ENCODE measurements around the gene HDGFL2.

Gene HDGFL2

DNA sequence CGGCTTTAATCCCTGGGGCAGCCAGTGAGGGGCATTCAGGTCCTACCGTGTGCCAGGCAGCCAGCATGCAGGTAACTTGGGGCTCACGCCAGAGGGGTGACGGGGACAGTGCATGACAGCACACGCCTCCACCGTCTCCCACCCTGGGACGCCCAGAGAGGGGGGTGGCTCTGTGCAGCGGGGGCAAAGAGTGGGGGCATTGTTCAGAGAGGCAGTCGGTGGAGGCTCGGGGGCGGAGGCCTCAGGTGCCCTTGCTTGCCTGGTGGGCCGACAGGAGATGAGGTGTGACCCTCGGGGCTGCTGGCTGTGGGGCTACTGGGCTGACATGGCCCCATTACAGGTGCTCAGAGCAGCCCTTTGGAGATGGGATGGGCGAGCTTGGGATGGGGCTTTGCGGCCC is 27.8 kb downstream of the HDGFL2 start:
- no peak for DNase-seq

DNA sequence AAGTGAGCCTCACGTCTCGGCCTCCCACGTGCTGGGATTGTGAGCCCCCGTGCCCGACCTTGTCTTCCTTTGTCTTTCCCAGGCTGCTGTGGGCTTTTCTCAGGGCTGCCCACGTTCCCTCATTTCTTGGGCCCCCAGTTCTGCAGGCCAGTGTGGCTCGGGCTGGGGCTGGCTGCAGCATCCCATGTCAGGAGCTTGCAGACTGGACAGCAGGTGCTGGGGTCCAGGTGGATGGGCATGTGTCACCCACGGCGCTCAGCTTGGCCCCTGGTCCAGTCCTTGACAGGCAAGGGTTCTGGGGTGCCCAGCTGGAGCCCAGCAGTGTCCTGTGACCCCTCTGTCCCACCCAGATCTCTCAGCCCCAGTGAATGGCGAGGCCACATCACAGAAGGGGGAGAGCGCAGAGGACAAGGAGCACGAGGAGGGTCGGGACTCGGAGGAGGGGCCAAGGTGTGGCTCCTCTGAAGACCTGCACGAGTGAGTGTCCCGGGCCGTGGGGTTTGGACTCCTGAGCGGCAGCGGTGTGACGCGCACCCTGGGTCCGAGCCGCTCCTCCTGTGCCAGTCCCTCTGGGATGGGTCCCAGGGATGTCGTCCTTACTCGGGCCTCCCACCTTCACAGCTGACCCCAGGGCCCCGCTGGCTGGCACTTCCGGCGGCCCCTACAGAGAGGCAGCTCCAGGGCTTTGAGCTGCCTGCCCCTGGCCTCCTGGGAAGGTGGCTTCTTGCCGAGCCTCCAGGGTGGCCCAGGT is 28.9 kb downstream of the HDGFL2 start:
- no peak for DNase-seq

DNA sequence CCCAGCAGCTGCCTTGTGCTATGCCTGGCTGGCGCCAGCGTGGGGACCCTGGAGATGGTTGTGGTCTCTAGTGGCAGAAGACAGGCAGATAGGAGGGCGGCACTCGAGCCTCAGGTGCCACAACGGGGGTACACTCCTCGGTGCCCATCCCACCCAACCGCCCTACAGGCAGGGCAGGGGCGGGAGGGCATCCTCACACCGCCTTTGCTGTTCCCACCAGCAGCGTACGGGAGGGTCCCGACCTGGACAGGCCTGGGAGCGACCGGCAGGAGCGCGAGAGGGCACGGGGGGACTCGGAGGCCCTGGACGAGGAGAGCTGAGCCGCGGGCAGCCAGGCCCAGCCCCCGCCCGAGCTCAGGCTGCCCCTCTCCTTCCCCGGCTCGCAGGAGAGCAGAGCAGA is 29.6 kb downstream of the HDGFL2 start:
- DNase-seq: no peak

DNA sequence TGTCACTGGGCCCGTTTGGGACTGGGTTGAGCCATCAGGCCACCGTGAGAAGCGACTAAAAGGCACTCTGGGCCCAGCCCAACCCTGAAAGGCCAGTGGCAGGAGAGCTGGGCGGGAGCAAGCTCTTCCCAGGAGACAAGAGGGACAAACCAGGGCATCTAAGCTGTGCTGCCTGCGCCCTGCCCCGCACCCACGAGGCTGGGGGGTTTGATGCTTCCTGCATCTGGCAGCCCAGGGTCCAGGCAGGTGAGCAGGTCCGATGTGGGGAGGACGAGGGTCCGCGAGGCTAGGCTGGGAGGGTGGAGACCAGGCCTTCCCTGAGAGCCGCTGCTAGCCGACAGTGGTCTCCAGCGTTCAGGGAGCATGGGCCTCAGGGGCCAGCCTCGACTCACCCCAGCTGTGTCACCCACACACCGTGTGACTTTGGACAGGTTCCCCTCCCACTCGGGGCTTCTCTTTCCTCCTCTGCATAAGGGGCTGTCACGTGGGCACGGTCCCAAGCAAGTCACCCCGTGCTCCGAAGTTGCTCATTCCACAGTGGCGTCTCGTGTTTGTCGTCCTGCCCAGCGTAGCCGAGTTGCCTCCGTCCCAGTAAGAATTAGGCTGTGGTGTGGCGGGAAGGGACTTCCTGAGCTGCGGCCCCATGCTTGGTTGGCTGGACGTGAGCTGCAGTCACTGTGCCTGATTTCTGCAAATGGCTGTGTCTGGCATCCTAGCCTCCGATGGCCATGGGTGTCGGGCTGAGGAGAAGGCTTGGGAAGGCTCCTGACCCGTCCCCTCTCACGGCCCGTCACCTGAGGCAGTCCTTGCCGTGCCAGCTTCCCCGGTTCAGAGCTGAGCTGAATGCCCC is 30.4 kb downstream of the HDGFL2 start:
- no peak for DNase-seq

DNA sequence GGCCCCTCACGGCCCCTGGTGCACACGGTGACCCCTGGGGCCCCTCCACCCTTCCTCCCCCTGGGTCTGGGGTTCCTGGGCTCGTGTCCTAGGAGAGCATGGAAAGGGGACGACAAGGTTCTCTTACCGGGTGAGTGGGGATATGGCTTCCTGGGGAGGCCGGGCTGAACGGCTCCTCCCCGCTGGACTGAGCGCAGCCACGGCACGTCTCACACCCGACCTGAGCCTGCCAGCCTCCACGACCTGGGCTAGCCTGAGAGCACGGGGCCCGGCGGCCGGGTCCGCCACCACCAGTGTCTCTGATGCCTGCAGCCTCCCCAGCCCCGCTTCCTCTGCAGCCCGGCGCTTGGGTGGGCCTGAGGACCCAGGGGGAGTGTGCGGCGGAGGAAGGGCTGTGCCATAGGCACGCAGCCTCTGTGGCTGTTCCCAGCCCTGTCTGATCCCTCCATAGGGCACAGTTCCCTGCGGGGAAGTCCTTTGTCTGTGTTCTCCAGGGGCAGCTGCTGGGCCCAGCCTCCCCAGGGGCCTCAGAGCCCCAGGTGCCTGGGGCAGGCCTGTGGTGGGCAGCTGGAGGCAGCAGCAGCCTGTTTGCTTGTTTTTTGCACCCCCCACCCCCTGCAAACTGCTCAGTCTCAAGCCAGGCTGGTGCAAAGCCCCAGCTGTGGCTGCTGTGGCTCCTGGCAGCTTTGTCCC is 31.2 kb downstream of the HDGFL2 start:
- DNase-seq: no peak

DNA sequence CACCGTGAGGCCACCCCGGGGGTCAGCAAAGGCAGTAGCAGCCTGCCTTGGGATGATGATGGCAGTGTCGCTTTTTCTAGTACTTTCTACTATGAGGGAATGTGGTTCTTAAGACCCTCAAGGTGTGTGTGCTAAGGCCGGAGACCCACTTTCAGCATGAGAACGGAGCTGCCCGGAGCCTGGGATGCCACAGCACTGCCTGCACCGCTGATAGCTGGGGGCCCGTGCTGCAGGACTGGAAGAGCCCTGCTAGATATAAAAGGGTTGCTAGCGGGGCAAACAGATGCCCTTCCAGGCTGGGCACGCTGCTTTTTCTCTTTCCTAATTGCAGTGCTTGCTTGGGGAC is 31.7 kb downstream of the HDGFL2 start:
- DNase-seq: no peak

DNA sequence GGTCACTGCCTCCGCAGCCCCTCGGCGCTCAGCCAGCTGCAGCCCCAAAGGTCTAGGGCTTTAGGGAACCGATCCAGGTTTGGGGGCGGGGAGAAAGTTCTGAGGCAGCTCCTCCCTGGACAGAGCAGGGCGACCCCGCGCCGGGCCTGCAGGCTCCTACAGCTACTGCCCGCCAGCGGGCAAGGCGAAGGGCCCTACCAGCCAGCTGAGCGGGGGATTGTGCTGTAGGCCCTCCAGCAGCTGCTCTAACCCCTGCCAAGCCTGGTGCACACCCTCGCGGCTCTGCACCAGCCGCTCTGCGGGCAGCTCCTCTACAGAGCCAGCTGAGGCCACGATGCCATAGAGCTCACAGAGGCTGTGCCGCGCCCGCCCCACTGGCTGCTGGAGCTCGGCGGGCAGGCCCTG is 32.2 kb downstream of the HDGFL2 start:
- no peak for DNase-seq

DNA sequence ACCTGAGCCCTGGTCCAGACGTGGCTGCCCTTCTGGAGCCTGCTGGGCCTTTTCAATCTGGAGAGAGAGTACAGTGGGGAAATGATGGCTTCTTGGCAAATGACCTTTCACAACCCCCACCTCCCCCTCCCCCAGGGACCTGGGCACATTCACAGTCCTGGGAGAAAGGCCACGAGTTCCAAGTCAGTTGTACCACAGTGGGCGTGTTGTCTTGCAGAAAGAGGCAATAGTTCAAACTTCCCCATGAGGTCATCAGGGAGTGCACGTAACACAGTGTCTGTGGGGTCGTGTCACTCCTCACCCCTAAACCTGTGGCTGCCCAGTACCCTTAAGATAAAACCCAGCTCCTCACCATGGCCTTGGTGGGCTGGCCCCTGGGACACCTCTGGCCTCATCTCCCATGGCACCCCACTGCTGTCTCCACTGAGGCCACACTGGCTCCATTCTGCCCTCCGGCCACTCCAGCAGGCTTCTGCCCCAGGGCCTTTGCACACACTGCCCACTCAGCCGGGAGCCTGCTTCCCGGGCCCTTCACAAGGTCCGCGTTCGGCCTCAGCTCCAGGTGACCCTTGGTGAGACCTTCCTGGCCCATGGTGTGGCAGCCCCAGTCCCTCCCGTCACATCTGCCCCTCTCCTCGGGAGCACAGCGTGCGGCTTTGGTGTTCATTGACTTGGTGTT is 32.9 kb downstream of the HDGFL2 start:
- no peak for DNase-seq

DNA sequence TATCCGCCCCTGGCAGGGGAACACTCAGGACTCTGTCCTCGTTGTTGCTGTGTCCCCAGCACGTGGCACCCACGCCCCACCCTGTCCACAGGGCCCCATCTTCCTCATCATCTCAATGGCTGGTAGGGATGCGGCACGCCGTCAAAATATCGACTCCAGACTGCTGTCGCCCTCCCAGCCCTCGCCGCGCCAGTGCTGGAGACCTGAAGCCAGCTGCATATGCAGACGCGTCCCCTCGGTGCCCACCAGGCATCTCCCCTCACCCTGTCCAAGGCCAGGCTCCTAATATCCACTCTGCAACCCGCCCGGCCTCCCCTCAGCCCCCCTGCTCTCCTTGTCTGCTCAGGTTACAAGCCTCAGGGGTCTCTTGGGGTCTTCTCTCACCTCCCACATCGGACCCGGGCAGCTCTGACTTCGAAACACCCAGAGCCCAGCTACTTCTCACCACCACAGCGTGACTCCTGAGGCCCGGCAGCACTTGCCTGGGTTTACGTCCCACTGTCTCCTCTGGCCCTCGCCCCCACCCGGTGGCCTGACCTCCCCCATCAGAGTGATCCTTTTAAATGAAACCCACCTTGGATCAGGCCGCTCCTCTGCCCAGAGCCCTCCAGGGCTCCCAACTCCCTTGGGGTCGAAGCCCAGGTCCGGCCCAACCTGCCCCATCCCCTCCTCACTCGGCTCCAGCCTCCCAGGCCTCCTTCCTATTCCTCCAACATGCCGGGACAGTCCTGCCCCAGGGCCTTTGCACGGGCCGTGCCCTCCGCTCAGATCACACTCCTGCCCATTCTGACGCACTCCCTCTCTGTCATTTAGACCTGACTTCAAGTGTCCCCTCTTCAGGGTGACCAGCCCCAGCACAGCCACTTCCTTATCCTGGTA is 33.7 kb downstream of the HDGFL2 start:
- no peak for DNase-seq

DNA sequence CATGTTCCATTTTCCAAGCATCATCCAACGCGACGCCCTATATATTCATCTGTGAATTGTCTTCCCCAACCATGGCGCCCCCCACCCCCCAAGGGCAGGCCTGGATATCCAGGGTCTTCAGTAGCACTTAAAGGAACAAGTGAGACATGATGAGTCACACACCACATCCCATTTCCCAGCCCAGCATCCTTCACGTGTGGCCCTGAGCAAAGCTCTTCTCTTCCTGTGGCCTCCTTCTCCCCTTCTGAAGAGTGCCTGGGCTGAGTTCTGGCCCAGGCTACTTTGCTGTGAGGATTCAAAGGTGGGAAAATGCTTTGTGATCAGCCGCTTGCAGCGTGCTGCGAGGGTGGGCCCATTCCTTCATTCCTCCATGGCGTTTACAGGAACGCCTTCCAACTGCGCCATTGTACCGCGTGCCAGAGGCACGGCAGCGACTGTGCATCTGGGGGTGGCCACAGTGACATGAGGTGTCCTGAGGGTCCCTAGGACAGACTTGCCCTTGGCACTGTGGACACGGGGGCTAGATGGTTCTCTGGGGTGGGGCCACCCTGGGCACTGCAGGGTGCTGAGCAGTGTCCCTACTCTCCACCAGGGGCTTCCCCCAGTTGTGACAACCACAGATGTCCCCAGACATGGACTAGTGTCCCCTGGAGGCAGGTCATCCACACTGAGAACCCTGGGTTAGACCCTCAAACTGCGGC is 34.5 kb downstream of the HDGFL2 start:
- DNase-seq: peak; percentile 26 to 28

DNA sequence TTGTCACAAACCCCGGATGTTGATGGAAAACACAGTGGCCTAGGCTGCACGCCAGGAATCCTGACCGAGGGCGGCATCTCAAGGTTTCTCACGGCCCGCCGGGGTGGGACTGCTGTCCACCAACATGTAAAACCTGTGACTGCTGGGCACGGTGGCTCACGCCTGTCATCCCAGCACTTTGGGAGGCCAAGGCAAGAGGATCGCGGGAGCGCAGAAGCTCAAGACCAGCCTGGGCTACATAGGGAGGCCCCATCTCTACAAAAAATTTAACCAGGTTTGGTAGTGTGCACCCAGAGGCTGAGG is 35.0 kb downstream of the HDGFL2 start:
- DNase-seq: no peak

DNA sequence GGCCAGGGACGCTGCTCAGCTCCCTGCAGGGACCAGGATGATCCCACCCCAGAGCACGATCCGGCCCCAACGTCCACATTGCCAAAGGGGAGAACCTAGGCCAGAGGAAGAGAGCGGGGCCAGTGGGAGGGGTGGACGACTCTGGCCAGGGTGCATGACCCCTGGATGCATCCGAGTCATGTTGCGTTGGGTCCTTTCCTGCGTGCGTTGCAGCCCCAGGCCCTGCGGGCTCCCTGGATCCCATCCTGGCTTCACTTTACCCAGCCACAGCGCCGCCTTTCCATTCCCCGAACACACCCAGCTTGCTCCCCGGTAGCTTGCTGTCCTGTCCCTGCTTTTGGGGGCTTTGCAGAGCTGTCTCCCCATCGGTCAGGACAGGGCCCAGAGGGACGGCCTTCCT is 35.7 kb downstream of the HDGFL2 start:
- no peak for DNase-seq

DNA sequence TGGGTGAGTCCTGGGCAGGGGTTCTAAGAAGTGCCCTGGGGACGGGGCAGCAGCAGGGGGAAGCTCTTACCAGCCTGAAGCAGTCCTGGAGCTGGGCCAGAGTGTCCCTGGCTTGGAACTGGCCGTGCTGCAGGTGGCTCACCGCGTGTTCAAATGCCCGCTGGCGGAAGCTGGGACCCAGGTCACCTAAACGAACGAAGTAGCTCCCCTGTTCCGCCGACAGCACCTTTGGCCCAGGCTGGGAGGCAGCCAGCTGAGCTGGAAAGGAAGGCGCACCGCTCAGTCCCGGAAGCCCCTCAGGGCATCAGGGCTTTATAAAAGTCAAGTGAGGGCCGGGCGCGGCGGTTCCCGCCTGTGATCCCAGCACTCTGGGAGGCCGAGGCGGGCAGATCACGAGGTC is 36.6 kb downstream of the HDGFL2 start:
- DNase-seq: no peak

DNA sequence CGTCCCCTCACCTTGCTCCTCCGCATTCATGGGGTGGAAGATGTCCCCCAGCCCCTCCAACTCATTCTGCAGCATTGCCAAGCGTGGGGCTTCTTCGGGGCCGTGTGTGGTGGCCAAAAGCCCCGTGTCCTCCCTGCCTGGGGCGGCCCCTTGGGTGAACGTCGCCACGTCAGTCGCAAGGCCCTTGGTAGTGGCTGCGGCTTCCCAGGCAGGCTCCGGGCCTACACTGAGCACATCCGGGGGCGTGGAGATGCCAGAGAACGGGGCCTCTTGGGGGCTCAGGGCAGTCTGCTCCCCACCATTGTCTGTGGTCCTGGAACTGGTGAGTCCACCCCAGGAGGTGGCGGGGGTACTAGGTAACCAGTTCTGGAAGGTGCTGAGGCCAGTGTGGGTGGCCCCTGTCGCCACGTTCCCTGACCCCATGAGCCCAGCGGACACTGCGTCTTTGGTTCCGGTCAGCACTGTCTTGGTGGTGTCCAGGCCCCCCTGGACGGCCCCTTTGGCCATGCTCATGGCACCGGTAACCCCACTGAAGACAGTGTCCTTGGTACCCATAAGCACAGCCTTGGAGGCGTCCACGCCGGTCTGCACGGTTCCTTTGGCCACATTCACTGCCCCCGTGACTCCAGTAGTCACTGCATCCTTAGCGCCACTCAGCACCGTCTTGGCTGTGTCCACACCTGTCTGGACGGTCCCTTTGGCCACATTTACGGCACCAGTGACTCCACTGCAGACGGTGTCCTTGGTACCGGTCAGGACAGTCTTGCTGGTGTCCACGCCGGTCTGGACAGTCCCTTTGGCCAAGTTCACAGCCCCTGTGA is 38.5 kb downstream of the HDGFL2 start:
- DNase-seq: no peak

DNA sequence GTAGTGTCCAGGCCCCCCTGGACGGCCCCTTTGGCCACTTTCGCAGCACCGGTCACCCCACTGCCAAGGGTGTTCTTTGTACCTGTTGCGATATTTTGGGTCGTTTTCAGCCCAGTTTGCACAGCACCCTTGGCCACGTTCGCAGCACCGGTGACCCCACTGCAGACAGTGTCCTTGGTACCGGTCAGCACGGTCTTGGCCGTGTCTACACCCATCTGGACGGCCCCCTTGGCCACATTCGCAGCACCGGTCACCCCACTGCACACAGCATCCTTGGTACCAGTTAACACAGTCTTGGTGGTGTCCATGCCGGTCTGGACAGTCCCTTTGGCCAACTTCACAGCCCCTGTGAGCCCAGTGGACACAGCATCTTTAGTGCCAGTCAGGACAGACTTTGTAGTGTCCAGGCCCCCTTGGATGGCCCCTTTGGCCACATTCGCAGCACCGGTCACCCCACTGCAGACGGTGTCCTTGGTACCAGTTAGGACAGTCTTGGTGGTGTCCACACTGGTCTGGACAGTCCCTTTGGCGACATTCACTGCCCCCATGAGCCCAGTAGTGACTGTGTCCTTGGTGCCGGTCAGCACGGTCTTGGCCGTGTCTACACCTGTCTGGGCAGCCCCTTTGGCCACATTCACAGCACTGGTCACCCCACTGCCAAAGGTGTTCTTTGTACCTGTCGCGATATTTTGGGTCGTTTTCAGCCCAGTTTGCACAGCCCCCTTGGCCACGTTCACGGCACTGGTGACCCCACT is 39.4 kb downstream of the HDGFL2 start:
- DNase-seq: no peak

DNA sequence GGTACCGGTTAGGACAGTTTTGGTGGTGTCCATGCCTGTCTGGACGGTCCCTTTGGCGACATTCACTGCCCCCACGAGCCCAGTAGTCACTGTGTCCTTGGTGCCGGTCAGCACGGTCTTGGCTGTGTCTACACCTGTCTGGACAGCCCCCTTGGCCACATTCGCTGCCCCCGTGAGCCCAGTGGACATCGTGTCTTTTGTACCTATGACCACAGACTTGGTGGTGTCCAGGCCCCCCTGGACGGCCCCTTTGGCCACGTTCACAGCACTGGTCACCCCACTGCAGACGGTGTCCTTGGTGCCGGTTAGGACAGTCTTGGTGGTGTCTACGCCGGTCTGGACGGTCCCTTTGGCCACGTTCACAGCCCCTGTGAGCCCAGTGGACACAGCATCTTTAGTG is 40.0 kb downstream of the HDGFL2 start:
- no peak for DNase-seq

DNA sequence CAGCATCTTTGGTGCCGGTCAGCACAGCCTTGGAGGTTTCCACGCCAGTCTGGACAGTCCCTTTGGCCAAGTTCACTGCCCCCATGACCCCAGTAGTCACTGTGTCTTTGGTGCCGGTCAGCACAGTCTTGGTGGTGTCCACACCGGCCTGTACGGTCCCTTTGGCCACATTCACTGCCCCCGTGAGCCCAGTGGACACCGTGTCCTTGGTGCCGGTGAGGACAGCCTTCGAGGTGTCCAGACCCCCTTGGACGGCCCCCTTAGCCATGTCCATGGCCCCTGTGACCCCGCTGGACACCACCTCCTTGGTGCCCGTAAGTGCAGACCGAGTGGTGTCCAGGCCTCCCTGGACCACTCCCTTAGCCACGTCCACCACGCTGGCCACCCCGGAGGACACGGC is 41.2 kb downstream of the HDGFL2 start:
- DNase-seq: no peak

DNA sequence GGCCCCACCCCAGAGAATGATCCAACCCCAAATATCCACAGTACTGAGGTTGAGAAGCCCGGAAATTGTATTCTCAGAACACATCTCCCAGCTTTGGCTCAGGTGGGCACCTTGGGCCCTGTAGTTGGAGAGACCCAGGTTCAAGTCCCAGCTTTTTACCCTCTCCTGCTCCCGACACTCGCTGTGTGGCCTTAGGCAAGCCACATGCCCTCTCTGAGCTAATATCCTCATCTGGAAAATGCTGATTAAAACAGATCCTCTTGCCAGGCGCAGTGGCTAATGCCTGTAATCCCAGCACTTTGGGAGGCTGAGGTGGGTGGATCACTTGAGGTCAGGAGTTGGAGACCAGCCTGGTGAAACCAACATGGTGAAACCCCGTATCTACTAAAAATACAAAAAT is 43.6 kb downstream of the HDGFL2 start:
- DNase-seq: no peak

DNA sequence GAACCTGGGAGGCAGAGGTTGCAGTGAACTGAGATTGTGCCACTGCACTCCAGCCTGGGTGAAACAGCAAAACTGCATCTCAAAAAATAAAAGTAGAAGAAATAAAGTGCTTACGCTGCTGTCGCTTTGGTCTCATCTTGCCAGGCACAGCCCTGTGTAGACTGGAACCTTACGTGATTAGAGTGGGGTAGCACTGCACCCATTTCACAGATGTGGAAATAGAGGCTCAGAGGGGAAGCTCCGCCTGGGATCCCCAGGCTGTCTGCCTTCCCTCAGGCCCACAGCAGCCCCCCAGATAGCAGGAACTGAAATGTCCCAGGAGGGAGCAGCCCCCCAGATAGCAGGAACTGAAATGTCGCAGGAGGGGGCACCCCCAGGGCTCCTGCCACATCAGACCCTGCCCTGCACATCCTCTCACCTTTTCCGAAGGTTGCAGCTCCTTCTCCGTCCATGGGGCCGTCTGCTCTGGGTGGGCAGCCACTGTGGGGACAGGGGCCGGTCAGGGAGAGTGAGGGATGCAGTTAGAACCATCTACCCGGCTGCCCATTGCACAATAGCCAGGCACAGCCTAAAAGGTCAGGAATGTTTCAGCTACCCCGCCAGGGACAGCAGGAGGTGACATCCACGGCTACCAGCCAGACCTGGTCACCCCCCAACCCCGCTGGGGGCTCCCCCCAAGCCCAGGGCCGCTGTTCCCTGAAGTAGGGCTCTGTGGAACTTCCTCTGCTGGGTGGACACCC is 44.3 kb downstream of the HDGFL2 start:
- DNase-seq: no peak

DNA sequence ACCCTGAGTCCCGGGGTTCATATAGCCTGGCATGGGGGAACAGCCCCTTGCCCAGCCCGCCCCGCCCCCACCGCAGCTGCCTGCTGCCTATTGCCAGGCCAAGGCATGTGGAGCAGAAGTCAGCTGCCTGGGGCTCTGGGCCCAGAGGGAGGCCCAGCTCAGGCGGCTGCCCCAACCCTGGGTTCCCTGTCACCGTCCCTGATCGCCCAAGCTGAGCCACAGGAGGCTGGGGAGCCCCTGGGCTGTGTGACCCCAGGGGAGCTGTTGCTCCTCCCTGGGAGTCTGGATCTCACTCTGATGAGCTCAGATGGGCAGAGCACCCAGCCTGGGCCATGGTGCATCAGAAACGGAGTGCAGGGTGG is 44.8 kb downstream of the HDGFL2 start:
- no peak for DNase-seq
